ENCODE results near the gene FAM76A. TPM values are rescaled to one million over a fixed set of nuclear protein-coding genes. Genes with fewer than 3 reads are reported as not detected.
A peak's percentile ranks its signal among the peaks of the same experiment; 100 is the strongest.
"Not testable (repeated sequence)": the region's sequence is repeated elsewhere in the genome, so short reads cannot be mapped to it uniquely, and the experiment has no call there.

The FAM76A gene
- total RNA-seq, 2 donors from 2014 or later, result 13.2 to 13.5 TPM

DNA sequence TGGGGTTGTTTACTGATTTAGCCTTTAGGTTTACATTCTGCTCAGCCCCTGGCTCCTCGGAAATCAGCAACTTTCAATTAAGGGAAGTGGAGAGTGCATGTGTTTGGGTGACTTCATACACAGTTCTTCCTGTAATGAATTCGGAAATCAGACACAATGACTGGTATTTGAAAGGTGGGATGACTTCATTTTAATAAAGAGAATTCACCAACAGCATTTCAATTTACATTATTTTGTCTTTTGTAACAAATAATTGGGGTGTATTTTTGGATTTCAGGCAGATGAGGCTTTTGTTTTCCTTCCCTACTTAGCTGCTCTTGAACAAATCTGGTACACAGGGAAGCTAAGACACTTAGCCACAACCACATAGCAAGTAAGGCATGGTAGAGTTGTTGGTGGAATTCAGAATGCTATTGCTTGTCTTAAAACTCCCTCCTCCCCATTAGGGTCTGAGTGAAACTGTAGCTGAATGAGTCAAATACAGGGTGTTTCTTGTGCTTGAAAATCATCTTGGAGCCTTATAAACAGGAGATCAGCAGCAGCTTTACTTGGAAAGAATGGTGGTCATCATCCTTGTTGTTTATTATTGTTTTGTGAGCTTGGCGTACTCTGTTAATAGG is 48.2 kb downstream of the FAM76A start:
- DNase-seq (no peak), ATAC-seq (peak; percentile 3 to 7)
- intact Hi-C loops (cut with DNase I), result no loop called here

DNA sequence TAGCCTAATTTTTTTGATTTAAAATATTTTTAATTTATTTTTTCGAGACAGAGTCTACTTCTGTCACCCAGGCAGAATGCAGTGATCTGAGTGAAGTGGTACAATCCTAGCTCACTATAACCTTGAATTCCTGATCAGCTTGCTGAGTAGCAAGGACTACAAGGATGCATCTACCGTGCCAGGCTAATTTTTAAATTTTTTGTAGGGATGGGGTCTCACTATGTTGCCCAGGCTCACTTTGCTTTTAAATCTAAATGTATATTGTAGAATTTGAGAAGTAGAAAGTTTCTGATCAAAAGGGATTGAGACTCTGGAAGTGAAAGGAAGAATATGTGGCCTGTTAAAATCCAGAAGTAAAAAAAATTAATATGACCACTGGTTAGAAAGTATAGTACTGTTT is 48.9 kb downstream of the FAM76A start:
- ATAC-seq (no peak), DNase-seq (no peak)
- intact Hi-C loops (cut with DNase I), result no loop called here

DNA sequence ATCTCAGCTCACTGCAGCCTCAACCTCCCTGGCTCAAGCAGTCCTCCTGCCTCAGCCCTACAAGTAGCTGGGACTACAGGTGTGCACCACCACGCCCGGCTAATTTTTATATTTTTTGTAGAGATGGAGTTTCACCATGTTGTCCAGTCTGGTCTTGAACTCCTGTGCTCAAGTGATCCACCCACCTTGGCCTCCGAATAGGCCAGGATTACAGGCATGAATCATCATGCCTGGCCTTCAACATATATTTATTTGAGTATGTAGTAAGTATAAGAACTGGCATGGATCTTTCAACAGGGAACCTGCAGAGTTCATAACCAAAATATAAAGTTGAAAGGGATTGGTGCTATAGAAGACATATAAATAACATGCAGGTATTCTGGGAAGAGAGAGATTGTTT is 49.6 kb downstream of the FAM76A start:
- intact Hi-C loops (cut with DNase I); DNase-seq; ATAC-seq: not testable (repeated sequence)

DNA sequence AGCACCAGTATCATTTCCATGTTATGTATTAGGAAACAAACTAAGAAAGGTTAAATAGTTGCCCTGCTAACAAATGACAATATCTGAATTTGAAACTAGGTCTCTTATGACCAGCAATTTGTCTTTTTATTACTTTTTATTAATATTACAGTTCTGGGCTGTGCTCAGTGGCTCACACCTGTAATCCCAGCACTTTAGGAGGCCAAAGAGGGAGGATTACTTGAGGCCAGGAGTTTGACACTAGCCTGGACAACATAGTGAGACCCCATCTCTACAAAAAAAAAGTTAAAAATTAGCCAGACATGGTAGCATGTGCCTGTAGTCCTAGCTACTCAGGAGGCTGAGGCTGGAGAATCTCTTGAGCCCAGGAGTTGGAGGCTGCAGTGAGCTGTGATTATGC is 50.5 kb downstream of the FAM76A start:
- intact Hi-C loops (cut with DNase I); ATAC-seq; DNase-seq: not testable (repeated sequence)

DNA sequence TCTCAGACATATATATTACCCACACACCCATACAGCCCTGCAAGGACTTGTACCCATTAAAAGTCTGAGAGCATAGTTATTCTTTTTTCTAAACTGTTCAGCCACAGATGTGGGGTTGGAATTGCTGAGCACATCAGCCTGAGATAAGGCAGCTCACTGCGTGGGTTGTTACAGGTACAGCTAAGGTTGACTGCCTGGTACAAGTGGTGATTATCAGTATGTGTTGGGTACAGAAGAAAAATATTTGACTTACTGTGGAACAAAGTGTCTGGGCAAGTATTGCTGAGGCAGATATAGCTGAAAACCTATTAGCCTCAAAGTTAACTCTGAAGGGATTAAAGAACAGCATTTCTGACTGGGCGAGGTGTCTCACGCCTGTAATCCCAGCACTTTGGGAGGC is 52.3 kb downstream of the FAM76A start:
- intact Hi-C loops (cut with DNase I), result no loop called here
- DNase-seq, result no peak
- ATAC-seq, result no peak

DNA sequence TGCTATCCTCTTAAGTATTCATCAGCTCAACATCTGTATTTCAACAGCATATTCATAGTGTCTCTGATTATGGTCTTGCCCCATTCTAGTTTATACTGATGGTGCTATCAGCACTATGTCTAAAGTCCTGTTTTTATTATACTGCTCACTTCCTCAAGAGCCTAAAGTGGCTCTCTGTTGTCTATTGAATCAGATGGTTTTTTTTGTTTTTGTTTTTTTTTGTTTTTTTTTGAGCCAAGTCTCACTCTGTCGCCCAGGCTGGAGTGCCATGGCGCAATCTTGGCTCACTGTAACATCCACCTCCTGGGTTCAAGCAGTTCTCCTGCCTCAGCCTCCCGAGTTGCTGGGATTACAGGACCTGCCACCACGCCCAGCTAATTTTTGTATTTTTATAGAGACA is 53.4 kb downstream of the FAM76A start:
- intact Hi-C loops (cut with DNase I), result no loop called here
- DNase-seq, result no peak
- no peak for ATAC-seq

DNA sequence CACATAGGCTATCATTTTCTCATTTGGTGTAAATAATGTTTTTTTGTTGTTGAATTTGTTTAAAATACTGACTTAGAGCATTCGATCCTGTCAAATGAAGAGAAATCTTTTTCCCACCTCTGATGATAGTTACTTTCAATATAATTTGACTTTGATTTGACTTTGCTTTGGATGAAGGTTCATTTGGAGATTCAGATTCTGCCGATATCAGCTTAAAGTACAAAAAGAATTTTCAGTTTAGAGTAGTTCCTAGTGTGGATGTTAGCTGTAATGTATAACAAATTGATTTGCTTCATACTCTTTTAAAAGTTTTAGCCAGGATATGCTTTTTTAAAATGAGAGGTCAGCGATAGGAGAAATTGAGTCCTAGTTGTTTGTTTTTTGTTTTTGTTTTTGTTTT is 57.2 kb downstream of the FAM76A start:
- intact Hi-C loops (cut with DNase I), result no loop called here
- no peak for DNase-seq
- ATAC-seq, result no peak

DNA sequence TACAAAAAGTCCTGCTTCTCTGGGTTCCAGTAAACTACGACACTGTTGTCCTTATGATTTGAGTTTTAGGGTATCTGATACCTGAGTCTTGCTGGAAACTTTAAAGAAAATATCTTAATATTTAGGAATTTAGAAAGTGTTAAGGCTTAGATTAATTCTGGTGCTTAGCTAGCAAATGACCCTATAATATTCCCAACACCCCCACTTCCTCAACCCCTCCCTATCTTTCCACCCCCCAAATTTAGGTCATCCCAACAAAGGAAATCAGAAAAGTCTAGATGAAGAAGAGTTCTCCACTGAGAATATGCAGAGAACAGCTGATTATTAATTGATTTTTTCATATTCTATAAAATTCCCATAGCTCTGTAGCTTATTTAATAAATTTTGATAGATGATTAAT is 58.9 kb downstream of the FAM76A start:
- ATAC-seq (no peak), DNase-seq (no peak)
- intact Hi-C loops (cut with DNase I), result no loop called here

DNA sequence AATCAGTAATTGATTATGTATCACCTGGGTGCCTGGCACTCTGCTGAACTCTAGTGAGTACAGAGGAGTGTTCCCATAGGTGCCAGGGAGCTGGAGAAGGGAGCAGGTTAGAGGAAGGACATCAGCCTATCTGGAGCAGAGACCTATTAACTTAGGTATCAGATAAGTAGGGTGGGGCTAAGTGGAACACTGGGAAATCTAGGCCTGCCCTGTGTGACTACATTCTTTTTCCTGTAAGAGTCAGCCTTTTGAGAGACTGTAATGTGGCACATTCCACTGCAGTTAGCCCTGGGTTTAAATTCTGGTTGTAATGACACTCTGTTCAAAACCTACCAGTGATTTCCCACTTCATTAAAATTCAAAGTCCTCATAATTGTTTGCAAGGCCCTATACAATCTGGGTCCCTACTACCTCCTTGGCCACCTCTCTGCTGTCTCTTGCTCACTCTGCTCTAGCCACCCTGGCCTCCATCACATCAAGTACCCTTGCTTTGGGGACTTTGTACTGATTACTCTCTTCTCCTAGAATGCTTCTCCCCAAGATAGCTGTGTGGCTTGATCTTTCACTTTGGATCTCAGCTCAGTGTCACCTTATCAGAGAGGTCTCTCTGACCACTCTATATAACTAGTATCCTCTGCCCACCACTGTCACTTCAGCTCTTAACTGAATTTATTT is 60.2 kb downstream of the FAM76A start:
- intact Hi-C loops (cut with DNase I), result no loop called here
- ATAC-seq (peak in 1 of 2 donors; percentile 41), DNase-seq (no peak)

DNA sequence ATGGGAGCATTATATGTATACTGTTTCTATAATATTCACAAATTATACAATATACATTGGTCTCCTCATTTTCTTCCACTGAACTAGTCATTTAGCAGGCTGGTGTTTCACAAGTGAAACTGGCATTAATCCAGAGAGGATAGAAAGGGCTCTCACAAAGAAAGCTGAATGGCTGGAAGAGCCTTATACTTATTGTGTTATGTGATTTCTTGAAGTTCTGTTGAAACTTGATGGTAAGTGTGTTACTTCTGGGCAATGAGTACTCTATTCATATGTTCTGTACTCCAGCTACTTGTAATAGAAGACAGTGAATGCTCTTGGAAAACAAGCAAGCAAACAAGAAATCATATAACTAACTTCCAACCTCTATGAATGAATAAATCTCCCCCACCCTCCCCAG is 62.1 kb downstream of the FAM76A start:
- ATAC-seq, result peak in 1 of 2 donors; percentile 23
- intact Hi-C loops (cut with DNase I), result no loop called here
- DNase-seq, result no peak

DNA sequence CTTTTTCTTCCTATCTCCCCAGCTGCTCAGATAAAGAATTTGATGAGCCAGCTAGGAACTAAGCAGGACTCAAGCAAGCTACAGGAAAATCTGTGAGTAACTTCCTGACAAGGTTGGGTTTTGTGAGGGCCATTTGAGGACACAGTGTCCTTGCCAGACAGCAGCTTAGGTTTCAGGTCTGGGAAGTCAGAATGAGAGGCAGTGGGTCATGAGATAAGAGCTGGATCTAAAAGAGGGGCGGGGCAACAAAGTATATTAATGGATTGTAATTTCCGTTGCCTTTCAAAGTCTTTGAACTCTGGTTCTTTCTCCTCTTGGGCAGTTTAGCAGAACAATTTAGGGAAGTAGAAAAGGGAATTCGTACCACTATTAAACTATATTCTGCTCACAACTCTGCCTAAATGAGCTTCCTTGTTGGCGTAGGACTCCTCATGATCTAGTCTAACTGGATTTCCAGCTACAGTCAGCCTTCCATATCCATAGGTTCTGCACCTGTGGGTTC is 63.8 kb downstream of the FAM76A start:
- intact Hi-C loops (cut with DNase I), result no loop called here

DNA sequence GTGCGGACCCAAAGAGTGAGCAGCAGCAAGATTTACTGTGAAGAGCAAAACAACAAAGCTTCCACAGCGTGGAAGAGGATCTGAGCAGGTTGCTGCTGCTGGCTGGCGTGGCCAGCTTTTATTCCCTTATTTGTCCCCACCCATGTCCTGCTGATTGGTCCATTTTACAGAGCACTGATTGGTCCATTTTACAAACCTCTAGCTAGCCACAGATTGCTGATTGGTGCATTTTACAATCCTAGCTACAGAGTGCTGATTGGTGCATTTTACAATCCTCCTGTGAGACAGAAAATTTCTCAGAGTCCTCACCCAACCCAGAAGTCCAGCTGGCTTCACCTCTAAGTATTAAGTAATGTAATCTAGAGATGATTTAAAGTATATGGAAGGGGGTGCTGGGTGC is 64.5 kb downstream of the FAM76A start:
- ATAC-seq; DNase-seq; intact Hi-C loops (cut with DNase I): not testable (repeated sequence)

More for the DNA sequence above, 63.8 kb downstream of the FAM76A start:
- ATAC-seq (peak; percentile 82 to 83), DNase-seq (peak; percentile 48)

DNA sequence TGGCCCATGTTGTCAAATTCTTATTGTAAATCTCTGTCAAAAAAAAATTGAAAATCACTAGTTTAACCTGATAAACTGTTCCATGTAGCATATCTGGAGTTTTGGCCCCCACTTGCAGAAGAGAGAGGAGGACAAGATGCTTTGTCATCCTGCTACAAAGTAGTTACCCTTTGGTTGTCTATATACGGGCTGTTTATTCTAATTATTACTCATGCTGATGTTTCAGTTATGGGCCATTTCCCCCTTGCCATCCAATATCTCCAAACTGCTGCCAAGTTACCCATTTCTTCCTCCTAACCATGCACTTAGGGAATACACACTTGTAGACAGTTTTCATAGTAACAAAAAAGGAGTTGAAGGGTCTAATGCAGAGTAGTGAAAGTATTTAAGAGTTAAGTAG is 69.8 kb downstream of the FAM76A start:
- no peak for DNase-seq
- intact Hi-C loops (cut with DNase I), result no loop called here
- ATAC-seq, result no peak

DNA sequence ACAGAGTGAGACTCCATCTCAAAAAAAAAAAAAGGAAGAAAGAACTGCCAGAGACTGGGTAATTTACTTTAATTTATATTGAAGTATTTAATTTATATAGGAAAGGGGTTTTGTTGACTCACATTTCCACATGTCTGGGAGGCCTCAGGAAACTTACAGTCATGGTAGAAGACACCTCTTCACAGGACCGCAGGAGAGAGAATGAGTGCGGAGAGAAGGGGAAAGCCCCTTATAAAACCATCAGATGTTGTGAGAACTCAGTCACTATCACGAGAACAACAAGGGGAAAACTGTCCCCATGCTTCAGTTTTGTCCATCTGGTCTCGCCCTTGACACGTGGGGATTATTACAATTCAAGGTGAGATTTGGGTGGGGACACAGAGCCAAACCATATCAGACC is 79.0 kb downstream of the FAM76A start:
- ATAC-seq, result no peak
- intact Hi-C loops (cut with DNase I), result no loop called here
- no peak for DNase-seq

DNA sequence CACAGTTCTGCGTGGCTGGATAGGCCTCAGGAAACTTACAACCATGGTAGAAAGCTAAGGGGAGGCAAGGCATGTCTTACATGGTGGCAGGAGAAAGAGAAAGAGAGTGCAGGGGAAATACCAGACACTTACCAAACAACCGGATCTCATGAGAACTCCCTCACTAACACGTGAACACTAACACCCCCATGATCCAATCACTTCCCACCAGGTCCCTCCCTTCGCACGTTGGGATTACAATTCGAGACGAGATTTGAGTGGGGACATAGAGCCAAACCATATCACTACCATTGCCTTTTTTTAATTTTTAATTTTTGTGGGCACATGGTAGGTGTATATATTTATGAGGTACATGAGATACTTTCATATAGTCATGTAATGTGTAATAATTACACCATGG is 81.0 kb downstream of the FAM76A start:
- intact Hi-C loops (cut with DNase I), result no loop called here
- DNase-seq (no peak), ATAC-seq (no peak)

DNA sequence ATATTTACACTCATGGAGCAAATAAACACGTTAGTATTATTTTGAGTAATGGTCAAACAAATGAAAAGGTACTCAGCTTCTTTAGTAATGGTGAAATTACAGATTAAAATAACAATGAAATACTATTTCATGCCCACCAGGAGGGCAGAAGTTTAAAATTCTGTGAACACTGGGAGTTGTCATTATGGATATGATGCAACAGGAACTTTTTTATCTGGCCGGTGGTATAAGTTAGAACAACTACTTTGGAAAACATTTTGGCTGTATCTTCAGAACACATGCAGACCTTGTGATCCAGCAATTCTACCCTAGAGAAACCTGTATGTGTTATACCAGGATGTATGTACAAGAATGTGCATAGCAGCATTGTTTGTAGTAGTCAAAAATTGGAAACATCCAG is 81.6 kb downstream of the FAM76A start:
- DNase-seq (no peak), ATAC-seq (no peak)
- intact Hi-C loops (cut with DNase I), result no loop called here

DNA sequence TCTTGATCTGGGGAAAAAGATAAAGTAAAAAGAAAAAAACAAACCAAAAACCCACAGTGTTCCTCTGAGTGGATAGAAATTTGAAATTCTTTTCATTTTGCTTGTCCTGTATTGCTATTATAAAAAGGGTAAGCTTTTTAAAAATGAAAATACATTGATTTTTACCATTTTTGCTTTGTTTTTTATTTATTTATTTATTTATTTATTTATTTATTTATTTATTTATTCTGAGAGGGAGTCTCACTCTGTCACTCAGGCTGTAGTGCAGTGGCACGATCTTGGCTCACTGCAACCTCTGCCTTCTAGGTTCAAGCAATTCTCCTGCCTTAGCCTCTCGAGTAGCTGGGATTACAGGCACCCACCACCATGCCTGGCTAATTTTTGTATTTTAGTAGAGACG is 82.4 kb downstream of the FAM76A start:
- intact Hi-C loops (cut with DNase I); ATAC-seq; DNase-seq: not testable (repeated sequence)

DNA sequence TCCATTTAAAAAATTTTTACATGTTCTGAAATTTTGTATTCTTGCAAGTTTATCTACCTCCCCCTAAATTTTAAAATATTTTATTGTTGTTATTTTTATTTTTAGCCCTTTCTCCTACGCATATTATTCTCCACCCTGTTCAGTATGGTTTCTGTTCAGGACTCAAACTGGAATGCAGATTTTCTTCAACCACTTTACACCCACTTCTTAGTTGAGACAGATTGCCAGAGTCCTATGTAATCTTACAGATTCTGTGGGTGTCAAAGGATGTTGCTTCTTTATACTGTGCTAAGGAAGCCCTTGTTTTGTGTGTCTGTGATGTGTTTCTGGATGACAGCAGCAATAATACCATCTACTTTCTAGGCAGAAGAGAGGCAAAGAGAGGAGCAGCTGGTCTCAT is 84.1 kb downstream of the FAM76A start:
- ATAC-seq (no peak), DNase-seq (no peak)
- intact Hi-C loops (cut with DNase I), result no loop called here

DNA sequence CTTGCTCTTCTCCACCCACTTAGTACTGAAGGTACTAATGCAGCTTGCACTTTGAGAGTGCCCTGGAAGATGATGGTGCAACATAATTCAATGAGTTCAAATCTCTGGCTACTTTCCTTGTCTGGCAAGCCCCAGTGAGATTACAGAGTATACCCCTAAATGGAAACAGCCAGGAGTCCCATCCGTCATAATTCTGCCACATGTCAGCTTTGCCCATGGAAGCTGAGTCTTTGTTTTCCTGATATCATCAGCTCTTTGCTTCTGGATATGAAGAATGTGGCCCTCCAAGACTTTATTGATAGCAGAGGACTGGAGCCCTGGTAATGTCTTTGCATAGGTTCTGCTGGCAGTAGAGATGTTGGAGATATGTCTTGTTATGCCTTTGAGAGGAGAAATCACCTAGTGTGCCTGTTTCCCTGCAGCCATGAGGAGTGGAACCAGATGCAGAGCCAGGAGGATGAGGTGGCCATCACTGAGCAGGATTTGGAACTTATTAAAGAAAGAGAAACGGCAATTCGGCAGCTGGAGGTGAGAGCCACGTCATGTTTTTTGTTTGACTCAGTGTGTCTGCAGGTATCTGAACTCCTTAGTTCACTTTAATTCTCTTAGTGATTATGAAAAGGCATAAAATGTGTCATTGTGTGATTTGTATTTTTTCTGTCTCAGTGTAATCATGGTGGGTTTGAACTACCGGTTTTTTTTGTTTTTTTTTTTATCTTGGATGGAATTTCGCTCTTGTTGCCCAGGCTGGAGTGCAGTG is 86.2 kb downstream of the FAM76A start:
- DNase-seq (no peak), ATAC-seq (no peak)
- intact Hi-C loops (cut with DNase I), result no loop called here

Data from left cardiac atrium (tissue), 4 donors.